ENCODE results near the gene LMO3. TPM values are rescaled to one million over a fixed set of nuclear protein-coding genes. Genes with fewer than 3 reads are reported as not detected.

The LMO3 gene
- total and polyA plus RNA-seq, 3 donors from 2014 or later: 1.8 to 2.3 (median 2.0) TPM

GRCh38 chr12:16583969-16584745, 21.8 kb downstream of the LMO3 start:
- WGBS, 2 donors: 82 to 85% methylated on average over 4 of the region's 4 CpGs
- TF ChIP-seq CTCF (IDR thresholded peaks at IDR 0.05) (no peak), POLR2A (IDR thresholded peaks at IDR 0.05) (no peak)
- no peaks in the 10 kb centered on the region for H3K9me3 ChIP-seq
- intact Hi-C loops (cut with DNase I; ENCODE audit: low total_unique reads): no loop called here
- no peak for DNase-seq
- H3K4me1 ChIP-seq: no peaks in the 10 kb centered on the region
- no peaks in the 10 kb centered on the region for H3K36me3 ChIP-seq (ENCODE audit: low read depth, missing control alignments)
- no peaks in the 10 kb centered on the region for H3K27me3 ChIP-seq
- H3K27ac ChIP-seq: no peak overlapping the region
- H3K4me3 ChIP-seq: no peak overlapping the region

GRCh38 chr12:16581416-16581815, 24.5 kb downstream of the LMO3 start:
- Histone ChIP-seq H3K27me3 (no peaks in the 10 kb centered on the region), H3K27ac (no peak overlapping the region), H3K4me1 (no peaks in the 10 kb centered on the region), H3K9me3 (no peaks in the 10 kb centered on the region), H3K4me3 (no peak overlapping the region), H3K36me3 (ENCODE audit: low read depth, missing control alignments) (no peaks in the 10 kb centered on the region)
- intact Hi-C loops (cut with DNase I; ENCODE audit: low total_unique reads): no loop called here
- TF ChIP-seq CTCF (IDR thresholded peaks at IDR 0.05) (no peak), POLR2A (IDR thresholded peaks at IDR 0.05) (no peak)
- no peak for DNase-seq

GRCh38 chr12:16579041-16579440, 26.9 kb downstream of the LMO3 start:
- intact Hi-C loops (cut with DNase I; ENCODE audit: low total_unique reads): no loop called here
- no peak for TF ChIP-seq CTCF (IDR thresholded peaks at IDR 0.05)
- no peak for TF ChIP-seq POLR2A (IDR thresholded peaks at IDR 0.05)
- H3K4me1 ChIP-seq: no peaks in the 10 kb centered on the region
- no peaks in the 10 kb centered on the region for H3K36me3 ChIP-seq (ENCODE audit: low read depth, missing control alignments)
- 59 to 61% methylated on average over 1 of the region's 1 CpG for WGBS, 2 donors
- H3K27ac ChIP-seq: no peak overlapping the region
- no peaks in the 10 kb centered on the region for H3K9me3 ChIP-seq
- H3K4me3 ChIP-seq: no peak overlapping the region
- no peak for DNase-seq
- no peaks in the 10 kb centered on the region for H3K27me3 ChIP-seq

GRCh38 chr12:16573398-16574077, 32.4 kb downstream of the LMO3 start:
- Histone ChIP-seq H3K36me3 (ENCODE audit: low read depth, missing control alignments) (no peaks in the 10 kb centered on the region), H3K27me3 (no peaks in the 10 kb centered on the region), H3K9me3 (no peaks in the 10 kb centered on the region), H3K27ac (no peak overlapping the region), H3K4me3 (no peak overlapping the region), H3K4me1 (no peaks in the 10 kb centered on the region)
- WGBS, 2 donors: 42 to 43% methylated on average over 20 to 21 of the region's 21 CpGs
- DNase-seq: no peak
- intact Hi-C loops (cut with DNase I; ENCODE audit: low total_unique reads): no loop called here
- no peak for TF ChIP-seq POLR2A (IDR thresholded peaks at IDR 0.05)
- no peak for TF ChIP-seq CTCF (IDR thresholded peaks at IDR 0.05)
